HG03045 (cell line): ENCODE data around the gene POLE4.

Source experiments
- ATAC-seq: cut with Tn5 transposase; IDR thresholded peaks from one replicate; pipeline ENCODE4 v1.9.1; 2021; ENCODE audit warnings: mild to moderate bottlenecking, moderate library complexity; ENCODE audit not compliant: unreplicated experiment

Gene POLE4

GRCh38 chr2:74939919-74940812, 18.3 kb upstream of the POLE4 start:
- no peak for ATAC-seq

DNA sequence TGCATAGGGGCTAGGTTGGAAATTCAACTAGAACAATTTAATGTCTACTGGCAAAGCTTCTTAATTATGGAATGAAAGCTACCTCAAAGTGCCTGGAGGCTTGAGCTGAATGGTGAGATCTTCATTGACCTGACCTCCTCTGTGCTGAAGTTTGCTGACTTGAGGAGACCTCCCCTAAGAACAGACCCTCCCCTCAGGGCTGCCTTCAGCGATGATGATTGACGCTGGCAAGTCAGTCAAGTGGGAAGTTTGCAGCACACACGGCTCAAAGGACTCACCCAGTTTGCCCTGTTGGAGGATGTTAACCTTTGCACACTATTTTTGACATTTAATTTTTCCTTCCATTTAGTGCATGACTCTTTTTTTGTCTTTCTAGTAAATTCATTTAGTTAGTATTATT, 17.2 kb upstream of the POLE4 start:
- no peak for ATAC-seq

- ATAC-seq, result no peak
Observed at GRCh38 chr2:74942263-74942662, 16.2 kb upstream of the POLE4 start.

- peak; percentile 99 for ATAC-seq
Observed at GRCh38 chr2:74944987-74945787, 13.3 kb upstream of the POLE4 start.

DNA sequence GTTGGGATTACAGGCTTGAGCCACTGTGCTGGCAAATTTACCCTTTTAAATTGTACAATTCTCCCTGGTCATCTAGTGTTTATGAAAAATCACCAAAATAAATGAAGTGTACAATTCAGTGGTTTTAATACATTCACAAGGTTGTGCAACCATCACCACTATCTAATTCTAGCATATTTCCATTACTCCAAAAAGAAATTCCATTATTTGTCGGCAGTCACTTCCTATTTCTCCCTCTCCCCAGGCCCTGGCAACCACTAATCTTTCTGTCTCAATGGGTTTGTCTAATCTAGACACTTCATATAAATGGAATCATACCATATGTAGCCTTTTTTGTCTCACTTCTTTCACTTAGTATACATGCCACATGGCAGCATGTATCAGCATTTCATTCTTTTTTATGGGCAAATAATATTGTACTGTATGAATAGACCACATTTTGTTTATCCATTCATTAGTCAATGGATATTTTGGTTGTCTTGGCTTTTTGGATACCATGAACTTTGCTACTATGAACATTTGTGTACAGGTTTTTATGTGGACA, 12.6 kb upstream of the POLE4 start:
- ATAC-seq, result no peak

DNA sequence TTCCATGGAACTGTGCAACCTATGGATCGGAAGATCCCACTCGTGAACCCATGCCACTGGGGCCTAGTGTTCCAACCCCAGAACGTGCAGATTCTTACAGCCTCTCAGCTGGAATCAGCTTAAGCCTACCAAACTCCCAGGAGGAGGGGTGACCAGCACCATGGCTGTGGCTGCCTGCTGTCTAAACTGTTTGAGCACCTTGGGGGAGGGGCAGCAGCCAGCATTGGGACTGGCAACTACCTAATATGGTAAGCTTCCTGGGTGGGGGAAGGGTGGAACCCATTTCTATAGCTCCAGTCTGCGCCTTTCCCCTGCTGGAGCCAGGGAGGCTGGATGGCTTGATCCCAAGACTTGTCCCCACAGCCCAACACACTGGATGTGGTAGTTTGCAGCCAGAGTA, 10.7 kb upstream of the POLE4 start:
- ATAC-seq, result no peak

DNA sequence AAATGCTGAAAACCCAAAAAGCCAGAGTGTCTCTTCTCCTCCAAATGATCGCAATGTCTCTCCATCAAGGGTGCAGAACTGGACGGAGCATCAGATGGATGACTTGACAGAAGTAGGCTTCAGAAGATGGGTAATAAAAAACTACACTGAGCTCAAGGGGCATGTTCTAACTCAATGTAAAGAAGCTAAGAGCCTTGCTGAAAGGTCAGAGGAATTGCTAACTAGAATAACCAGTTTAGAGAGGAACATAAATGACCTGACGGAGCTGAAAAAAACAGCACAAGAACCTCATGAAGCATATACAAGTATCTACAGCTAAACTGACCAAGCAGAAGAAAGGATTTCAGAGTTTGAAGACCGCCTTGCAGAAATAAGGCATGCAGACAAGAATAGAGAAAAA, 9.7 kb upstream of the POLE4 start:
- no peak for ATAC-seq

GRCh38 chr2:74951211-74951754, 7.2 kb upstream of the POLE4 start:
- ATAC-seq, result no peak

- no peak for ATAC-seq
Observed at GRCh38 chr2:74952575-74952974, 5.9 kb upstream of the POLE4 start.

- no peak for ATAC-seq
Observed at GRCh38 chr2:74953796-74954499, 4.5 kb upstream of the POLE4 start.

DNA sequence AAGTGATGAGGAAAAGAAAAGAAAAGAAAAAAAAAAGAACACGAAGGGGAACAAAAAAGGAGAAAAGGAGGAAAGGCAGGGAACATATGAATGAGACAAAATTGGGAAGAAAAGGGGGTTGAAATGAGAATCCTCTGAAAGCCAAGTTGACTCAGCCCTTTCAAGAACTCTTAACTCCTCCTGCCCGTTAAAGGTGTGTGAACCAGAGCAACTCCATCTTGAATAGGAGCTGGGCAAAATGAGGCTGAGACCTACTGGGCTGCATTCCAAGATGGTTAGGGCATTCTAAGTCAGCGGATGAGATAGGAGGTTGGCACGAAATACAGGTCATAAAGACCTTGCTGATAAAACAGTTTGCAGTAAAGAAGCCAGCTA, 4.0 kb upstream of the POLE4 start:
- ATAC-seq, result no peak

DNA sequence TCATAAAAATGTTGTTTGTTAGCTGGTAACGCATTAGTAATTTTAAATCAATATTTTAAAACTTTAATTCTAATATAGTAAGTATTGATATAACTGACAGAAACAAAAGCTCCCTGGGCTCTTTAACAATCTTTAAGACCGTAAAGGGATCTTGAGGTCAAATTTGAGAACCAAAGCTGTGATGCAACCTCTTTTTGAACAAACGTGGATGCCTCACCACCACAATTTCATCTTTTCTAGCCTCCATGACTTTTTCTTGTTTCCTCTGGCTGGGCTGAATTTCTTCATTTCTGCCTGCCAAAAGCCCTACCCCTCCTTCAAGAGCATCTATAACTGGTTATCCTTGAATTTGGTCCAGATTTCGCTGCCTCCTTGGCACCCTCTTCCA, 563 bp upstream of the POLE4 start:
- ATAC-seq, result no peak

GRCh38 chr2:74959106-74959751, 786 bp downstream of the POLE4 start:
- ATAC-seq, result no peak

DNA sequence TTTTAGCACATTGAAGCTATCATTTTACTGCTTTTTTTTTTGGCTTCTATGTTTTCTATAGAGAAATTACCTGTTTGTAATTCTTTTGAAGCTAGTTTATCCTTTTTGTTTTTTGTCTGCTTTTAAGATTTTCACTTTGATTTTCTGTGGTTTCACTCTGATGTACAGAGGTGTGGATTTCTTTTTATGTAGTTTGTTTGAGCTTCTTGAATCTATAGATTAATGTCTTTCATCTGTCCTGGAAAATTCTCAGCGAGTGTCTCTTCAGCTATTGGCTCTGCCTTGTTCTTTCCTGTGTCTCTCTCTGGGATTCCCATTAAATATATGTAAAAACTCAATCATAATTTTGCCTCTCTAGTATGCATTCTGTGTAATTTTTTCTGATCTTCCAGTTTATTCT, 8.4 kb downstream of the POLE4 start:
- ATAC-seq, result no peak

DNA sequence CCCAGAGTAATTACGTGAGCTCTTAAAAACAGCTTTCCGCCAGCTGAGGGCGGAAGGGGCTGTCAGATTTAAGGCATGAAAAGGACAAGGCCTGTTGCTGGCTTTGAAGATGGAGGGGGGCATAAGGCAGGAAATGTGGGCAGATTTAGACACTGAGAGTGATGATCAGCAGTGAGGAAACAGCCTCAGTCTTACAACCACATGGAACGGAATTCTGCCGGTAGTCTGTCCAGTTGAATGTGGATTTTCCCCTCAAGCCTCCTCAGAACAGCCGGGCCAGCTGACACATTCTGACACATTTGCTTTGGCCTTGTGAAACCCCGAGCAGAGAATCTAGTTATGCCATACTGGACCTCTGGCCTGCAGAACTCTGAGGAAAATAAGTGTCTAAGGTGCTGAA, 16.6 kb downstream of the POLE4 start:
- ATAC-seq, result no peak

GRCh38 chr2:74979844-74980243, 21.4 kb downstream of the POLE4 start:
- ATAC-seq, result no peak

DNA sequence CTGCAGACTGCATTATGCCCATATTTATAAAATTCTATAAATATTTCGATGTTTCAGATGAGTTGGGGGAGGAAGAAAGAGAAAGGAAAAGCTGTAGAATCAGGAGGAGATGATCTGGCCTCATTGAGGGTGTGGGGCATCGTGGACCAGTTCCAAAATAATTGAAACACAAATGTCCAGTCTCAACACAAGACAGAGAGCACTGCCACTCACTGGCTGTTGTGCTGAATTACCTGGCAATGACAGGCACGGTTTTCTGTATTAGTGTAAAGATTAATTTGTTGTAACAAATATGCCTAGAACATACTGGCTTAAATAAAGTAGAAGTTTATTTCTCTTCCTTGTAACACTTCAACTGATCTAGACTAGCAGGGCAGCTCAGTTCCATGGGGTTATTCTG, 24.1 kb downstream of the POLE4 start:
- ATAC-seq, result no peak

- ATAC-seq, result no peak
Observed at GRCh38 chr2:74983631-74984392, 25.4 kb downstream of the POLE4 start.

DNA sequence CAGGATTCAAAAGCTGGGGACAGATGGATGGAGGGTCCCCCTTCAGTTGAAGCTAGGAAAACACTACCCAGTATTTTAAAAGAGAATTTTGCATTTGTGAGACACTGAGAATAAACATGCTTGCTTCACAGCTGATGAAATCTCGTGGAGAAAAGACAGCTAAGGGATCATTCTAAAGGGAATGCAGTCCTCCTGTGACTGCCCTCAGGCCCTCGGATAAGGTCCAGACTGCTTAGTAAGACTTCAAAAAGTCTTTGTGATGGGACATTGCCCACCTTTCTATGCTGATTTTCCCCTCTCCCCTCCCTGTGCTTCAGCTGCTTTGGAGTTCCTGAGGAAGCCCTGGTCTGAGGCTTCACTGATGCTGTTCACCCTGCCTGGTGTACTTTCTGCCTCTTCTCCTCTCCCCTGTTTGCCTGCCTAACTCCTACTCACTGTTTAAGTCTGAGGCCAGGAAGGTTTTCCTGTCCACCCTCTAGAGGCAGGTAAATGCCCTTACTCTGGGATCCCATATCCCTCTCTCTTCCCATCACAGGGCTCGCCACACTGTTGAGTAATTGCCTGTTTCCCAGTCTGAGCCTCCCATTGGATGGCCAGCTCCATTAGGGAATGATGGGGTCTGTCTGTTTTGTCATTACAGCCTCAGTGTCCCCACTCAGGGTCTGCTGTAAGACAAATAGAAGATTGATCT, 26.6 kb downstream of the POLE4 start:
- no peak for ATAC-seq
